Adrenal gland (tissue), 12 donors: ENCODE measurements around the gene DAPK3. TPM values are rescaled to one million over a fixed set of nuclear protein-coding genes. Genes with fewer than 3 reads are reported as not detected.

Source experiments
- DNase-seq, 7 donors: peaks; one replicate each; pipeline ENCODE4 v3.0.0-alpha.2; 2019 to 2020
- H3K27ac ChIP-seq, 5 donors: fragments of 200-600 bp; sonication (generic) in 4 of 5; 1 replicate in 3 of 5; 2 replicates in 2 of 5; pipeline versions ENCODE4 v1.5.1 to v1.8.0; 2016 to 2020; ENCODE audit warnings: mild to moderate bottlenecking in 1 of 5
- H3K27me3 ChIP-seq: fragments of 200-600 bp; 2 replicates; pipeline ENCODE4 v1.8.0; 2021
- H3K36me3 ChIP-seq, 2 donors: fragments of 200-600 bp; replicated peaks in 1 of 2; 1 replicate in 1 of 2; 2 replicates in 1 of 2; pipeline versions ENCODE4 v1.5.1 to v1.8.0; 2018 to 2022
- H3K4me1 ChIP-seq, 2 donors: fragments of 200-600 bp; replicated peaks in 1 of 2; 1 replicate in 1 of 2; 2 replicates in 1 of 2; pipeline versions ENCODE4 v1.5.1 to v1.8.0; 2018 to 2021
- H3K4me3 ChIP-seq, 4 donors: fragments of 200-600 bp; sonication (generic) in 3 of 4; one replicate each; pipeline ENCODE4 v1.5.1; 2016 to 2018
- H3K9me3 ChIP-seq, 3 donors: fragments of 200-600 bp; sonication (generic) in 1 of 3; replicated peaks in 1 of 3; 1 replicate in 2 of 3; 2 replicates in 1 of 3; pipeline versions ENCODE4 v1.5.1 to v1.8.0; 2016 to 2021
- POLR2A ChIP-seq, 2 donors: fragments of 450-650 bp; IDR thresholded peaks; one replicate each; pipeline ENCODE4 v1.6.1; 2017; ENCODE audit warnings: antibody characterized with exemption in 2 of 2, mild to moderate bottlenecking in 2 of 2, moderate library complexity in 1 of 2
- WGBS, 4 donors: extraction: QIAGEN DNeasy Blood & Tissue Kit in 2 of 4; methylation state at CpG; one replicate each; pipeline versions ENCODE4 v1.1.5 to v1.1.7; 2013 to 2017; 5-methylcytosine and 5-hydroxymethylcytosine counted together
- intact Hi-C, 2 donors: fragments of 100-400 bp; cut with DNase I; formaldehyde crosslinking; loops; one replicate each; pipeline versions ENCODE4 v1.14.1 to v1.15.0; 2022 to 2023
- polyA plus RNA-seq, 3 donors: library from polyadenylated mRNA; stranded (reverse); fragments of 200-250 nt in 2 of 3; fragments of 350-450 nt in 1 of 3; fragmentation: Illumina TruSeq in 1 of 3; extraction: RNeasy Lipid Tissue Mini Kit (QIAGEN cat#74804) in 1 of 3; gene quantifications; one replicate each; pipeline ENCODE4 v1.2.3, GENCODE V29; 2013 to 2014
- total RNA-seq, 9 donors: library from RNA; depleted of rRNA in 4 of 9; stranded (reverse); fragments of >200 nt in 4 of 9; fragments of 120-200 nt in 1 of 9; fragmentation: NEBNext Ultra II Directional in 1 of 9; extraction: Animal tissue kit (Norgen Biotek cat#: 25700) in 1 of 9; gene quantifications; one replicate each; pipeline versions ENCODE4 v1.1.0 to v1.2.4, GENCODE V29; 2013 to 2023
- TF ChIP-seq, protein P1 (sequence below), 6 experiments: fragments of 450-650 bp in 4 of 6; fragments of 200-600 bp in 2 of 6; sonication (generic) in 1 of 6; IDR thresholded peaks; 1 replicate in 5 of 6; 2 replicates in 1 of 6; pipeline versions ENCODE4 v1.5.1 to v1.8.0; 2016 to 2021; ENCODE audit warnings: antibody characterized with exemption in 6 of 6, mild to moderate bottlenecking in 2 of 6, moderate library complexity in 1 of 6
- donor health status: healthy with polysubstance abuse.
- donor health status: Bipolar disorder and iron deficiency.
- donor health status: DM: yes; HTN: yes; CAD: no.
- donor health status: DM: no; HTN: no; CAD: no.
- donor health status: DM: no; HTN: no; CAD: no.
- donor health status: DM: yes; HTN: yes; CAD: no.

DAPK3 gene
- total and polyA plus RNA-seq, 12 donors: 17.6 to 83.2 (median 45.3) TPM

DNA sequence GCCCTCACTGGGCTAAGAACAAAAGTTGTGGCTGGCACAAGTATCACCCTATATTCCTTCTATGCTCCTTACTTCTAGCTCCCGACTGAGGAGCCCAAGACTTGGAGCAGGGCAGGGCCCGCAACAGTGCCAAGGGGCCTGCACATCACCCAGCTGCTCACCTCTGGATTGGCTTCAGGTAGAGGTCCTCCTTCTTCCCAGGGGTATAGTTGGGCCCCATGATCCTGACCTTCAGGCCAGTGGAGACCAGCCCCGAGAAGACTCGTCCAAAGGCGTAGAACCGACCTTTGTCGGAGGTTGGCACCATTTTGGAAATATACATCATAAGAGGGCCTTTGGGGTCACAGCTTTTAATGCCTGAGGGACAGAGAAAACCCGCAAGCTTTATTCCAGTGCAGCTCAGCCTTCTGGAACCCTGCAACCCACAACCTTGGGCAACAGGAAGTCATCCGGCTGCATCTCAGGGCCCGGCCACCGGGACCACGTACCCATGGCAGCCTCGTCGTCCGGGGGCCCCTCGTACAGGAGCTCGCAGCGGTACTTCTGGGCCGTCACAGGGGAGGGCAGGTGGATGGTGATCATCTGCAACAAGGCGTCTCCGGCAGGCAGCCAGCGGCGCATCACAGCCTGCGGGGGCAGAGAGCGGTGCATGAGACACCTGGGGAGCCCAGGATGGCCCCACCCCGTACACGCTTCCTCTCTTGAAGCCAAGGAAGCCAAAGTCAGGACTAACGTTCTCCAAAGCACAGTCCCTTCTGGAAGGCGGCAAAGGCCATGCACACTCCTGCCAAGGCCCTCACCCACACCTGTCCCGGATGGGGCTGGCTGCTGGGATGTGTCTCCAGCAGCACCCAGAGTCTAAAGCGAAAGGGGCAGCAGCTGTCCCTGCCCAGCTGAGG lies 9.7 kb upstream of the DAPK3 start:
- Histone ChIP-seq H3K27me3 (no peaks in the 10 kb centered on the region), H3K4me1 (peaks cover 9 to 24% of the 10 kb centered on the region in 2 donors), H3K36me3 (peaks cover 0 to 85% of the 10 kb centered on the region in 2 donors), H3K9me3 (no peaks in the 10 kb centered on the region), H3K27ac (peak overlapping the region in 1 of 5 donors; percentile 35), H3K4me3 (no peak overlapping the region)
- TF ChIP-seq POLR2A (IDR thresholded peaks at IDR 0.05): no peak
- TF ChIP-seq, protein P1, sequence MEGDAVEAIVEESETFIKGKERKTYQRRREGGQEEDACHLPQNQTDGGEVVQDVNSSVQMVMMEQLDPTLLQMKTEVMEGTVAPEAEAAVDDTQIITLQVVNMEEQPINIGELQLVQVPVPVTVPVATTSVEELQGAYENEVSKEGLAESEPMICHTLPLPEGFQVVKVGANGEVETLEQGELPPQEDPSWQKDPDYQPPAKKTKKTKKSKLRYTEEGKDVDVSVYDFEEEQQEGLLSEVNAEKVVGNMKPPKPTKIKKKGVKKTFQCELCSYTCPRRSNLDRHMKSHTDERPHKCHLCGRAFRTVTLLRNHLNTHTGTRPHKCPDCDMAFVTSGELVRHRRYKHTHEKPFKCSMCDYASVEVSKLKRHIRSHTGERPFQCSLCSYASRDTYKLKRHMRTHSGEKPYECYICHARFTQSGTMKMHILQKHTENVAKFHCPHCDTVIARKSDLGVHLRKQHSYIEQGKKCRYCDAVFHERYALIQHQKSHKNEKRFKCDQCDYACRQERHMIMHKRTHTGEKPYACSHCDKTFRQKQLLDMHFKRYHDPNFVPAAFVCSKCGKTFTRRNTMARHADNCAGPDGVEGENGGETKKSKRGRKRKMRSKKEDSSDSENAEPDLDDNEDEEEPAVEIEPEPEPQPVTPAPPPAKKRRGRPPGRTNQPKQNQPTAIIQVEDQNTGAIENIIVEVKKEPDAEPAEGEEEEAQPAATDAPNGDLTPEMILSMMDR (IDR thresholded peaks at IDR 0.05): no peak
- intact Hi-C loops: no loop called here
- 74 to 81% (median 78%) methylated on average over 12 to 31 of the region's 31 CpGs for WGBS, 4 donors
- peak in 1 of 7 donors; percentile 23 for DNase-seq

DNA sequence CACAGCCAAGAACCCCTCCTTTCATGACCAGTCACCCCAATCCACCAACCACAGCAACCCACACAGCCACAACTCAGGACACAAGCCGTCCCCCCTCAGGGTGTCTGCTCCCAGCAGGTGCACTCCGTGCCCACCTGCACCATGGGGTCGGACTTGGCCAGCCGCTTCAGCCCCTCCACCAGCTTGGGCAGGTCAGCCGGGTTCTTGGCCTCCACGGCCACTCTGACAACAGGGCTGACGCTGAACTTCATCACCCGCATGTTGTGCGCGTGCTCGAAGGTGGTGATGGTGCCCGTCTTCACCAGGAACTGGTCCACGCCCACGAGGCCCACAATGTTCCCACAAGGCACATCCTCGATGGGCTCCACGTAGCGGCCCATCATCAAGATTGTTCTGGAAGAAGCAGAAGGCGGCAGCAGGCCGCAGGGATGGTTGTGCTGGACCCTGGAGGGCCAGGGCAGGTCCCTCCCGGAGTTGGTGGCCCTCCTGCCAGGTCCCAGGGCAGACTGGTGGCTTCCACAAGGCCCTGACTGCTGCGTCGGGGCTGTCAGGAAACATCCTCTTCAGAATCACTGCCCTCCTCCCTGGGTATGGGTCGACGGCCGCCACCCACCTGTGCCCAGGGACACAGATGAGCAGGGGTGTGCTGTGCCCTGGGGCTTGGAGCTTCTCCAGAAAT lies 8.9 kb upstream of the DAPK3 start:
- no peaks in the 10 kb centered on the region for H3K27me3 ChIP-seq
- H3K4me1 ChIP-seq: peaks cover 9 to 21% of the 10 kb centered on the region in 2 donors
- peaks cover 0 to 92% of the 10 kb centered on the region in 2 donors for H3K36me3 ChIP-seq
- TF ChIP-seq, protein P1 (IDR thresholded peaks at IDR 0.05): no peak
- no peak for TF ChIP-seq POLR2A (IDR thresholded peaks at IDR 0.05)
- no peak for DNase-seq
- no peak overlapping the region for H3K27ac ChIP-seq
- intact Hi-C loops: no loop called here
- WGBS, 4 donors: 87 to 100% (median 87%) methylated on average over 1 to 25 of the region's 25 CpGs
- H3K4me3 ChIP-seq: no peak overlapping the region
- H3K9me3 ChIP-seq: no peaks in the 10 kb centered on the region

DNA sequence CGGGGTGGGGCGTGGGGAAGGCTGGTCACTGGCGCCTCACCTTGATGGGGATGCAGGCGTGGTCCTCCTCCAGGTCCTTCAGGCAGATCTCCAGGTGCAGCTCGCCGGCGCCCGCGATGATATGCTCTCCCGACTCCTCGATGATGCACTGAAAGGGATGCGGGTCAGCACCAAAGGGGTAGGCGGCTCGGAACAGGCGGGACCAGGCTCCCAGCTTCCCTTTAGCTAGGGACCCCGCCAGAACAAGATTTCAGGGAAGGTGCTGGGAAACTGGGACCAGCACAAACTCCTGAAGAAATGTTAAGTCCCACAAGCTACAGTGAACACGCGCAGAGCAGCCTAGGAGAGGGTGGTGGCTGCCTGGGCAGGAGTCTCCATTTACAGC lies 8.4 kb upstream of the DAPK3 start:
- no peak for TF ChIP-seq POLR2A (IDR thresholded peaks at IDR 0.05)
- TF ChIP-seq, protein P1 (IDR thresholded peaks at IDR 0.05): no peak
- H3K36me3 ChIP-seq: peaks cover 0 to 92% of the 10 kb centered on the region in 2 donors

DNA sequence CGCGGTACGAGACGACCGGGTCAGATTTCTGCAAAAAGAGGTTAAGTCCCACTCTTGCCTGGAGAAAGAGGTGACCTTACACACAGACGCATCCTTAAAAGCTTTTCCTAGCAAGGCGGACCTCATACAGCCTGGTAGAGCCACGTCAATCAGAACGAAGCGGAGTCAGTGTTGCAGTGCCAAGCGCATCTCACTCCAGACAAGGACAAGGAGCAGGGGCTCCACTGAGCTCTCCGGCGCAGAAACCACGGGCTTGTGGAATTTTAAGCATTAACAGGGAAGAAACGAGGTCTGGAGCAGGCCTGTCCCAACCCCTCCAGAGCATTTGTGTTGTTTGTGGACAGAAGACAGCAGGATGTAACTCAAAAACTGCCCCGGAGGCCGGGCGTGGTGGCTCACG lies 7.2 kb upstream of the DAPK3 start:
- WGBS, 4 donors: 89 to 91% (median 90%) methylated on average over 19 of the region's 19 CpGs
- Histone ChIP-seq H3K4me1 (peaks cover 0 to 9% of the 10 kb centered on the region in 2 donors), H3K27ac (no peak overlapping the region), H3K4me3 (no peak overlapping the region), H3K27me3 (no peaks in the 10 kb centered on the region), H3K9me3 (no peaks in the 10 kb centered on the region), H3K36me3 (peaks cover 0 to 83% of the 10 kb centered on the region in 2 donors)
- intact Hi-C loops: no loop called here
- DNase-seq: peak in 1 of 7 donors; percentile 54
- TF ChIP-seq POLR2A (IDR thresholded peaks at IDR 0.05): no peak
- TF ChIP-seq, protein P1 (IDR thresholded peaks at IDR 0.05): no peak

More for the DNA sequence above, 8.4 kb upstream of the DAPK3 start:
- no peaks in the 10 kb centered on the region for H3K9me3 ChIP-seq
- peaks cover 9 to 21% of the 10 kb centered on the region in 2 donors for H3K4me1 ChIP-seq
- H3K27ac ChIP-seq: no peak overlapping the region
- intact Hi-C loops: no loop called here
- no peaks in the 10 kb centered on the region for H3K27me3 ChIP-seq
- 89 to 94% (median 92%) methylated on average over 13 to 18 of the region's 18 CpGs for whole genome bisulfite sequencing, 4 donors
- no peak overlapping the region for H3K4me3 ChIP-seq
- no peak for DNase-seq
